HCT116 (cell line): ENCODE measurements around the gene CPTP. TPM values are rescaled to one million over a fixed set of nuclear protein-coding genes. Genes with fewer than 3 reads are reported as not detected.
A peak's percentile ranks its signal among the peaks of the same experiment; 100 is the strongest.

Source experiments
- ATAC-seq: fragments of 200-7000 bp; cut with Tn5 transposase; 2 replicates; pipeline ENCODE4 v1.9.1; 2020; ENCODE audit warnings: mild to moderate bottlenecking, moderate library complexity
- BruUV-seq: library from RNA; stranded (reverse); fragments of 400-500 nt; replicated peaks from 2 replicates; lab custom pipeline; 2021; lab: Mats Ljungman, UMichigan
- CTCF ChIA-PET: fragments of 300-600 bp; sonication (Branson Sonifier 250); formaldehyde crosslinking; loops from one replicate; lab custom pipeline; 2021; ENCODE audit warnings: antibody characterized with exemption; lab: Charles Lee
- POLR2A ChIA-PET: fragments of 300-600, 350-600 bp; sonication (Branson Sonifier 250); formaldehyde crosslinking; loops from one replicate; lab custom pipeline; 2021; ENCODE audit warnings: antibody characterized with exemption; lab: Charles Lee
- RAD21 ChIA-PET, 2 experiments: fragments of 300-600 bp; sonication (Branson Sonifier 250); formaldehyde crosslinking; loops; one replicate each; lab custom pipeline; 2023; ENCODE audit warnings: low total read pairs in 2 of 2; ENCODE audit not compliant: uncharacterized antibody in 2 of 2, unreplicated experiment in 2 of 2, low non-redundant PET in 1 of 2; lab: Charles Lee
- DNase-seq: peaks from one replicate; pipeline ENCODE4 v3.0.0-alpha.2; 2010; ENCODE audit warnings: low read depth, low spot score
- H2AFZ ChIP-seq: fragments of 200-600 bp; shearing (Covaris generic), sonication (generic); 2 replicates; pipeline ENCODE4 v1.6.1; 2017; ENCODE audit warnings: low read depth, mixed run types, mixed read lengths, antibody characterized with exemption, low read length; ENCODE audit not compliant: poor library complexity, severe bottlenecking
- H3K27ac ChIP-seq: 2 replicates; pipeline ENCODE4 v1.5.1; 2012; ENCODE audit warnings: low read depth, low read length
- H3K27me3 ChIP-seq: fragments of 200-600 bp; sonication (generic); 2 replicates; pipeline ENCODE4 v1.6.1; 2016; ENCODE audit warnings: mixed run types, low read length, mixed read lengths; ENCODE audit not compliant: insufficient read depth
- H3K36me3 ChIP-seq, 2 experiments: fragments of 200-500 bp in 1 of 2; fragments of 200-600 bp in 1 of 2; sonication (Bioruptor generic) in 1 of 2; sonication (generic) in 1 of 2; 2 replicates each; pipeline versions ENCODE4 v1.5.1 to v1.6.1; 2014 to 2016; ENCODE audit warnings: low read length in 2 of 2, inconsistent platforms in 1 of 2, mixed read lengths in 1 of 2, mixed run types in 1 of 2; ENCODE audit not compliant: insufficient read depth in 2 of 2, control insufficient read depth in 1 of 2
- H3K4me1 ChIP-seq, 2 experiments: fragments of 200-600 bp in 1 of 2; sonication (generic) in 1 of 2; 2 replicates each; pipeline versions ENCODE4 v1.5.1 to v1.6.1; 2012 to 2017; ENCODE audit warnings: low read length in 2 of 2, inconsistent platforms in 1 of 2, mild to moderate bottlenecking in 1 of 2, mixed read lengths in 1 of 2, mixed run types in 1 of 2, moderate library complexity in 1 of 2; ENCODE audit not compliant: insufficient read depth in 2 of 2, control insufficient read depth in 1 of 2
- H3K4me2 ChIP-seq: fragments of 200-600 bp; sonication (generic); 2 replicates; pipeline ENCODE4 v1.6.1; 2017; ENCODE audit warnings: mixed run types, low read length, mixed read lengths
- H3K4me3 ChIP-seq, 2 experiments: fragments of 200-600 bp in 1 of 2; sonication (generic) in 1 of 2; replicated peaks in 1 of 2; 2 replicates each; pipeline ENCODE4 v1.5.1; 2011 to 2016; ENCODE audit warnings: low read length in 2 of 2, control low read depth in 1 of 2, low read depth in 1 of 2, mild to moderate bottlenecking in 1 of 2, mixed read lengths in 1 of 2, mixed run types in 1 of 2
- H3K79me2 ChIP-seq: fragments of 200-600 bp; sonication (generic); 2 replicates; pipeline ENCODE4 v1.6.1; 2017; ENCODE audit warnings: mild to moderate bottlenecking, mixed run types, low read length, moderate library complexity, mixed read lengths; ENCODE audit not compliant: insufficient read depth
- H3K9ac ChIP-seq: fragments of 200-600 bp; sonication (generic); 2 replicates; pipeline ENCODE4 v1.6.1; 2016; ENCODE audit warnings: low read length, mixed read lengths
- H3K9me2 ChIP-seq: fragments of 200-600 bp; sonication (generic), shearing (Covaris generic); 2 replicates; pipeline ENCODE4 v1.6.1; 2017; ENCODE audit warnings: mixed run types, mild to moderate bottlenecking, moderate library complexity; ENCODE audit not compliant: insufficient read depth
- H3K9me3 ChIP-seq, 2 experiments: fragments of 200-500 bp in 1 of 2; fragments of 200-600 bp in 1 of 2; sonication (Bioruptor generic) in 1 of 2; sonication (generic) in 1 of 2; 2 replicates each; pipeline ENCODE4 v1.6.1; 2014 to 2017; ENCODE audit warnings: low read length in 2 of 2, mixed read lengths in 2 of 2, inconsistent platforms in 1 of 2, low read depth in 1 of 2, mild to moderate bottlenecking in 1 of 2, mixed run types in 1 of 2, moderate library complexity in 1 of 2; ENCODE audit not compliant: control insufficient read depth in 1 of 2, insufficient read depth in 1 of 2
- H4K20me1 ChIP-seq: fragments of 200-600 bp; sonication (generic), shearing (Covaris generic); 2 replicates; pipeline ENCODE4 v1.6.1; 2017; ENCODE audit warnings: mixed run types, mild to moderate bottlenecking, moderate library complexity; ENCODE audit not compliant: insufficient read depth
- CBX3 ChIP-seq: IDR thresholded peaks from 2 replicates; pipeline ENCODE4 v1.6.1; 2012; ENCODE audit warnings: low read depth
- CEBPB ChIP-seq: IDR thresholded peaks from 2 replicates; pipeline ENCODE4 v1.6.1; 2012; ENCODE audit warnings: low read depth
- EZH2 ChIP-seq: fragments of 200-600 bp; sonication (generic); IDR thresholded peaks from 2 replicates; pipeline ENCODE4 v1.6.1; 2017; ENCODE audit warnings: antibody characterized with exemption, mixed run types
- EZH2phosphoT487 ChIP-seq: fragments of 200-600 bp; IDR thresholded peaks from 2 replicates; pipeline ENCODE4 v1.6.1; 2018; ENCODE audit warnings: antibody characterized with exemption, borderline replicate concordance
- FOSL1 ChIP-seq: IDR thresholded peaks from 2 replicates; pipeline ENCODE4 v1.6.1; 2012; ENCODE audit warnings: low read depth
- JUND ChIP-seq: IDR thresholded peaks from 2 replicates; pipeline ENCODE4 v1.6.1; 2012
- POLR2A ChIP-seq: IDR thresholded peaks from 2 replicates; pipeline ENCODE4 v1.7.0; 2011; ENCODE audit warnings: borderline replicate concordance; ENCODE audit not compliant: insufficient read depth, insufficient read length; ENCODE audit errors: extremely low read depth
- POLR2AphosphoS5 ChIP-seq: IDR thresholded peaks from 2 replicates; pipeline ENCODE4 v1.6.1; 2011; ENCODE audit warnings: mild to moderate bottlenecking, low read depth, low read length, moderate library complexity
- RAD21 ChIP-seq: IDR thresholded peaks from 2 replicates; pipeline ENCODE4 v1.6.1; 2012; ENCODE audit warnings: low read depth, mild to moderate bottlenecking
- SRF ChIP-seq: IDR thresholded peaks from 2 replicates; pipeline ENCODE4 v1.6.1; 2012; ENCODE audit warnings: low read depth
- YY1 ChIP-seq: IDR thresholded peaks from 2 replicates; pipeline ENCODE4 v1.6.1; 2011; ENCODE audit warnings: low read length, low read depth, moderate library complexity, mild to moderate bottlenecking; ENCODE audit not compliant: insufficient replicate concordance; ENCODE audit errors: extremely low read depth
- ZFX ChIP-seq: fragments of 450-650 bp; IDR thresholded peaks from 2 replicates; pipeline ENCODE4 v1.6.1; 2017
- ZNF274 ChIP-seq: fragments of 200-500 bp; sonication (Bioruptor generic); IDR thresholded peaks from 2 replicates; pipeline ENCODE4 v1.6.1; 2014; ENCODE audit warnings: mild to moderate bottlenecking, low read depth, low read length, inconsistent platforms
- intact Hi-C: fragments of 100-400 bp; cut with micrococcal nuclease; formaldehyde crosslinking; loops from 2 replicates; pipeline ENCODE4 v1.10.0; 2022
- total RNA-seq: library from RNA; stranded (reverse); gene quantifications from one replicate; pipeline ENCODE4 v1.2.1, GENCODE V29; 2021; ENCODE audit not compliant: unreplicated experiment
- TF ChIP-seq, protein P1 (sequence below): IDR thresholded peaks from 2 replicates; pipeline ENCODE4 v1.6.1; 2011; ENCODE audit warnings: mild to moderate bottlenecking, low read length, moderate library complexity; ENCODE audit not compliant: insufficient replicate concordance; ENCODE audit errors: extremely low read depth
- TF ChIP-seq, protein P2 (sequence below): IDR thresholded peaks from 2 replicates; pipeline ENCODE4 v1.6.1; 2012
- TF ChIP-seq, protein P3 (sequence below), 3 experiments: fragments of 200-600 bp in 1 of 3; sonication (generic) in 1 of 3; IDR thresholded peaks in 2 of 3; conservative IDR thresholded peaks in 1 of 3; 2 replicates each; pipeline ENCODE4 v1.5.1; 2012 to 2017; ENCODE audit warnings: low read depth in 2 of 3, low read length in 2 of 3, antibody characterized with exemption in 1 of 3, borderline replicate concordance in 1 of 3, control low read depth in 1 of 3, mild to moderate bottlenecking in 1 of 3, mixed read lengths in 1 of 3, mixed run types in 1 of 3, moderate library complexity in 1 of 3; ENCODE audit not compliant: insufficient read depth in 1 of 3

CPTP gene
- total RNA-seq, 1 experiment from 2014 or later, result 16.3 TPM

DNA sequence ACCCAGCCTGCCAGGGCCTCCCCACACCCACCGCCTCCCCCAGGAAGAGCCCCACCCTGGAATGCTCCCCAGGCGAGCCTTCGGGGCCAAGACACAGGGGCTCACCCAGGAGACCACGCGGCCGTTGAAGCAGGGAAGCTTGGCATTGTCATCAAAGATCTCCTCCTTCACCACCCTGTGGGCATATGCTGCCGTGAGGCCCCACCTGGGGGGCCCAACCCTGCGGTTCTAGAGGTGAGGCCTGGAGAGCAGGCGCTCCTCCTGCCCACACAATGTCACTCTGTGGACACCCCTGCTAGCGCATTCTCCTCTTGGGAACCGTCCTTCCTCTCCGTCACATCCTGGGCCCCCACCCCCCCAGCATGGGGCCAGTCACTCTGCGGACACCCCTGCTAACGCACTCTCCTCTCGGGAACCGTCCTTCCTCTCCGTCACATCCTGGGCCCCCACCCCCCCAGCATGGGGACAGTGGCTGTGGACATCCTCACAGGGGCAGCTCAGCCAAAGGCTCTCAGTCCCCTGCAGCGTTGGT lies 18.0 kb downstream of the CPTP start:
- H4K20me1 ChIP-seq, result peaks cover under 1% of the 10 kb centered on the region; the same call in 1 of the 2 replicates
- no peak overlapping the region for H2AFZ ChIP-seq
- peaks cover 70% of the 10 kb centered on the region for H3K79me2 ChIP-seq
- H3K27me3 ChIP-seq, result no peaks in the 10 kb centered on the region
- peak overlapping the region; percentile 96; the same call in 1 of the 2 replicates for H3K4me2 ChIP-seq
- peaks cover 41 to 66% of the 10 kb centered on the region in 2 experiments for H3K4me1 ChIP-seq
- H3K36me3 ChIP-seq, result peaks cover 7 to 30% of the 10 kb centered on the region in 2 experiments; a peak in 3 of 4 replicates
- ATAC-seq (no peak), DNase-seq (no peak)
- no peaks in the 10 kb centered on the region for H3K9me2 ChIP-seq
- no peak overlapping the region for H3K4me3 ChIP-seq
- intact Hi-C loops, result loop anchor here (10.0 kb wide), 1 partner anchor 272 kb away; the partner anchor contains the start of gene MIB2
- ChIA-PET RAD21 (no interaction called here), CTCF (no interaction called here), POLR2A (no interaction called here)
- BruUV-seq, result no TSS peak
- no peak overlapping the region; the same call in 1 of the 2 replicates for H3K9ac ChIP-seq
- H3K9me3 ChIP-seq, result no peaks in the 10 kb centered on the region
- peak overlapping the region; percentile 100; the same call in 1 of the 2 replicates for H3K27ac ChIP-seq
- no peak for TF ChIP-seq CEBPB
- TF ChIP-seq, protein P1, sequence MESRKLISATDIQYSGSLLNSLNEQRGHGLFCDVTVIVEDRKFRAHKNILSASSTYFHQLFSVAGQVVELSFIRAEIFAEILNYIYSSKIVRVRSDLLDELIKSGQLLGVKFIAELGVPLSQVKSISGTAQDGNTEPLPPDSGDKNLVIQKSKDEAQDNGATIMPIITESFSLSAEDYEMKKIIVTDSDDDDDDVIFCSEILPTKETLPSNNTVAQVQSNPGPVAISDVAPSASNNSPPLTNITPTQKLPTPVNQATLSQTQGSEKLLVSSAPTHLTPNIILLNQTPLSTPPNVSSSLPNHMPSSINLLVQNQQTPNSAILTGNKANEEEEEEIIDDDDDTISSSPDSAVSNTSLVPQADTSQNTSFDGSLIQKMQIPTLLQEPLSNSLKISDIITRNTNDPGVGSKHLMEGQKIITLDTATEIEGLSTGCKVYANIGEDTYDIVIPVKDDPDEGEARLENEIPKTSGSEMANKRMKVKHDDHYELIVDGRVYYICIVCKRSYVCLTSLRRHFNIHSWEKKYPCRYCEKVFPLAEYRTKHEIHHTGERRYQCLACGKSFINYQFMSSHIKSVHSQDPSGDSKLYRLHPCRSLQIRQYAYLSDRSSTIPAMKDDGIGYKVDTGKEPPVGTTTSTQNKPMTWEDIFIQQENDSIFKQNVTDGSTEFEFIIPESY, result no peak
- TF ChIP-seq SRF, result no peak
- no peak for TF ChIP-seq JUND
- no peak for TF ChIP-seq CBX3
- TF ChIP-seq, protein P2, sequence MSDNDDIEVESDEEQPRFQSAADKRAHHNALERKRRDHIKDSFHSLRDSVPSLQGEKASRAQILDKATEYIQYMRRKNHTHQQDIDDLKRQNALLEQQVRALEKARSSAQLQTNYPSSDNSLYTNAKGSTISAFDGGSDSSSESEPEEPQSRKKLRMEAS, result no peak
- TF ChIP-seq ZFX, result no peak
- TF ChIP-seq EZH2, result no peak
- no peak for TF ChIP-seq ZNF274
- TF ChIP-seq POLR2A, result no peak
- no peak for TF ChIP-seq RAD21
- TF ChIP-seq POLR2AphosphoS5, result no peak
- no peak for TF ChIP-seq EZH2phosphoT487
- TF ChIP-seq, protein P3, sequence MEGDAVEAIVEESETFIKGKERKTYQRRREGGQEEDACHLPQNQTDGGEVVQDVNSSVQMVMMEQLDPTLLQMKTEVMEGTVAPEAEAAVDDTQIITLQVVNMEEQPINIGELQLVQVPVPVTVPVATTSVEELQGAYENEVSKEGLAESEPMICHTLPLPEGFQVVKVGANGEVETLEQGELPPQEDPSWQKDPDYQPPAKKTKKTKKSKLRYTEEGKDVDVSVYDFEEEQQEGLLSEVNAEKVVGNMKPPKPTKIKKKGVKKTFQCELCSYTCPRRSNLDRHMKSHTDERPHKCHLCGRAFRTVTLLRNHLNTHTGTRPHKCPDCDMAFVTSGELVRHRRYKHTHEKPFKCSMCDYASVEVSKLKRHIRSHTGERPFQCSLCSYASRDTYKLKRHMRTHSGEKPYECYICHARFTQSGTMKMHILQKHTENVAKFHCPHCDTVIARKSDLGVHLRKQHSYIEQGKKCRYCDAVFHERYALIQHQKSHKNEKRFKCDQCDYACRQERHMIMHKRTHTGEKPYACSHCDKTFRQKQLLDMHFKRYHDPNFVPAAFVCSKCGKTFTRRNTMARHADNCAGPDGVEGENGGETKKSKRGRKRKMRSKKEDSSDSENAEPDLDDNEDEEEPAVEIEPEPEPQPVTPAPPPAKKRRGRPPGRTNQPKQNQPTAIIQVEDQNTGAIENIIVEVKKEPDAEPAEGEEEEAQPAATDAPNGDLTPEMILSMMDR (IDR thresholded peaks at IDR 0.05 in 2 of 3, conservative IDR thresholded peaks at IDR 0.05 in 1 of 3; ENCODE audit: borderline replicate concordance in 1 of 3, insufficient read depth in 1 of 3, low read depth in 2 of 3, low read length in 2 of 3), result no peak
- no peak for TF ChIP-seq FOSL1
- TF ChIP-seq YY1, result no peak
